Right cardiac atrium (tissue), 5 donors: ENCODE measurements around the gene SPSB4. TPM values are rescaled to one million over a fixed set of nuclear protein-coding genes. Genes with fewer than 3 reads are reported as not detected.

Experiments used
- ATAC-seq, 2 donors: fragments of 200-7000 bp; cut with Tn5 transposase; one replicate each; pipeline versions ENCODE4 v1.8.0 to v1.9.1; 2020; ENCODE audit warnings: moderate library complexity in 2 of 2, mild to moderate bottlenecking in 1 of 2
- DNase-seq, 3 donors: peaks; one replicate each; pipeline ENCODE4 v3.0.0-alpha.2; 2020
- H3K27ac ChIP-seq: one replicate; pipeline ENCODE4 v1.5.1; 2013; ENCODE audit warnings: mild to moderate bottlenecking, low read length, control low read depth, moderate library complexity
- H3K27me3 ChIP-seq: one replicate; pipeline ENCODE4 v1.6.1; 2013; ENCODE audit not compliant: control insufficient read depth, insufficient read depth
- H3K4me1 ChIP-seq: one replicate; pipeline ENCODE4 v1.6.1; 2013; ENCODE audit warnings: low read length; ENCODE audit not compliant: control insufficient read depth, insufficient read depth
- H3K4me3 ChIP-seq: one replicate; pipeline ENCODE4 v1.5.1; 2013; ENCODE audit warnings: low read length, control low read depth
- H3K9me3 ChIP-seq: one replicate; pipeline ENCODE4 v1.6.1; 2013; ENCODE audit warnings: low read length; ENCODE audit not compliant: control insufficient read depth
- WGBS: extraction: QIAGEN DNeasy Blood & Tissue Kit; methylation state at CpG from one replicate; pipeline ENCODE4 v1.1.7; 2013; 5-methylcytosine and 5-hydroxymethylcytosine counted together
- intact Hi-C, 4 donors: fragments of 100-400 bp; cut with DNase I; formaldehyde crosslinking; loops; one replicate each; pipeline versions ENCODE4 v1.11.0 to v1.14.0; 2022 to 2023
- polyA plus RNA-seq: library from polyadenylated mRNA; stranded (reverse); fragments of 200-250 nt; gene quantifications from one replicate; pipeline ENCODE4 v1.2.3, GENCODE V29; 2013
- total RNA-seq, 4 donors: library from RNA; stranded (reverse); fragmentation: NEBNext Ultra II Directional; extraction: Animal tissue kit (Norgen Biotek cat#: 25700); gene quantifications; one replicate each; pipeline ENCODE4 v1.2.1, GENCODE V29; 2021
- donor health status: healthy with polysubstance abuse.
- donor health status: DM: no; HTN: yes; CAD: no.
- donor health status: DM: no; HTN: no; CAD: no.
- donor health status: DM: no; HTN: yes; CAD: no; lungs with severe emphysema.
- donor health status: DM: yes; HTN: yes; CAD: no.

SPSB4 gene
- total and polyA plus RNA-seq, 5 donors: 1.1 to 9.7 (median 5.9) TPM

DNA sequence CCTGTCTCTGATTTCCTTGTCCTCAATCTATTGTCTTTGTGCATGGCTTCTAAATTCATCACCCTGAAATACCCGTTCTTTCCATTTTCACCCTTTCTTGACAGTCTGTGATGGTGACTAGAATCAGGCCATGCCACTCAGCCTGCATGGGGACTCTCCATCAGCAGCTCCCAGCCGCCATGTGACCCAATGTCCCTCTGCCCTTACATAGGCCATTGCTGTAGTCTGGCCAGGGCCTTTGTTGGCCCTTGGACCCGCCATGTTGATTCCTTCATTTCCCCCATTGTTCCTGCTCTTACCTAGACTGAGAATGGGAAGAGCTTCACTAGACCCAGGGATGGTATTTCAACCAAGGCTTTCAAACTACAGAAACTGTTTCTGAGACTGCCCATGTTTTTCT is 45.8 kb downstream of the SPSB4 start:
- intact Hi-C loops: no loop called here

DNA sequence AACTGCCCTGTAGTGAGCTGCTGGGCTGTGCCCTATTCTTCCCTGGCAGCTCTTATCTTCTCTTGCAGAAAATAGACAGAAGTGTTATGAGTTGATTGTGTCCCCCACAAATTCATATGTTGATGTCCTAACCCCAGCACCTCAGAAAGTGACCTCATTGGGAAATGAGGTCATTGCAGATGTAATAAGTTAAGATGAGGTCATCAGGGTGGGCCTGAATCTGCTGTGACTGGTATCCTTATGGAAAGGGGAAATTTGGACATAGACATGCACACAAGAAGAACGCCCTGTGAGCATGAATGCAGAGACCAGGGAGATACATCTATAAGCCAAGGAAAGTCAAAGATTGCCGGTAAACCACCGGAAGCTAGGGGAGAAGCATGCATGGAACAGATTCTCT is 49.0 kb downstream of the SPSB4 start:
- Histone ChIP-seq H3K27ac (no peak overlapping the region), H3K4me1 (peaks cover 10% of the 10 kb centered on the region), H3K9me3 (no peaks in the 10 kb centered on the region), H3K4me3 (no peak overlapping the region), H3K27me3 (no peaks in the 10 kb centered on the region)
- intact Hi-C loops: loop anchor here in 2 of 4 donors (5.0 to 10.0 kb wide), 2 partner anchors 88 to 95 kb away; no protein-coding TSS in a partner anchor
- ATAC-seq (no peak), DNase-seq (no peak)
- WGBS: 96% methylated on average over 3 of the region's 3 CpGs

More for the DNA sequence above, 45.8 kb downstream of the SPSB4 start:
- H3K4me3 ChIP-seq: no peak overlapping the region
- no peak overlapping the region for H3K27ac ChIP-seq
- no peak for ATAC-seq
- no peak for DNase-seq
- no peaks in the 10 kb centered on the region for H3K9me3 ChIP-seq
- no peaks in the 10 kb centered on the region for H3K27me3 ChIP-seq
- H3K4me1 ChIP-seq: peaks cover 15% of the 10 kb centered on the region
- WGBS: 93% methylated on average over 3 of the region's 3 CpGs

DNA sequence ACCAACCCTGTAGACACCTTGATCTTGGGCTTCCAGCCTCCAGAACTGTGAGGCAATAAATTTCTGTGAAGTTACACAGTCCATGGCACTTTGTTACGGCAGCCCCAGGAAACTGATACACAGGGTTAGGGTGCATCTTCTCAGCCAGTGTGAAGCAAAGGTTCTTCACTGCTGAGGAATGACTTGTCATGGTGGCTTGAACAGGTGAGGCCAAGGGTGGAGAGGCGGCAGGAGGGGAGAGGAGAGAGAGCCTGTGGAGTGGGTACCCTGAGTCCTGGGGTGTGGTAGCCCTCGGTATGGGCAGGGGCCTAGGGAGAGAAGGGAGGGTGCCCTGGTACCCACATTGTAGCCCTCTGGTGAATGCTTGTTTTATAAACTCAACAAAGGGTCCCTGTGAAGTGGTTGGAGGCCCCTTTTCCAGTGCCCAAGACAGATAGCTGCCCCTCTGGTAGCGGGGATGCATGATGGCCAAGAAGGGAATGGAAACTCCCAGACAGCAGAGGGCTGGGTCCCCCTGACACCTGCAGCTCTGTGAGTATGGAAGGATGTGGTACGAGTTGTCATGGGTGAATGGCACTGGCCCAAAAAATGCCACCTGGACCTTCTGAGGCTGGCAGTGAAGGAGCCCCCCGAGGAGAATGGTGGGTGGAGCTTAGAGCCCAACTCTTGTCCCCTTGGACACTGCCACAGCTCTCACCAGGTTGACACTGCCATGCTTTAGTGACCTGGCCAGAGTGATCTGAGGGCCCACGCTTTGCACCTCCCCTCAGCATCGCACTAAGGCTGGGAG is 49.6 kb downstream of the SPSB4 start:
- DNase-seq (no peak), ATAC-seq (no peak)
- no peaks in the 10 kb centered on the region for H3K27me3 ChIP-seq
- intact Hi-C loops: loop anchor here in 2 of 4 donors (5.0 to 10.0 kb wide), 2 partner anchors 88 to 94 kb away; no protein-coding TSS in a partner anchor
- H3K4me1 ChIP-seq: peaks cover 5% of the 10 kb centered on the region
- WGBS: 92% methylated on average over 8 of the region's 8 CpGs
- H3K9me3 ChIP-seq: no peaks in the 10 kb centered on the region
- no peak overlapping the region for H3K27ac ChIP-seq
- H3K4me3 ChIP-seq: no peak overlapping the region

DNA sequence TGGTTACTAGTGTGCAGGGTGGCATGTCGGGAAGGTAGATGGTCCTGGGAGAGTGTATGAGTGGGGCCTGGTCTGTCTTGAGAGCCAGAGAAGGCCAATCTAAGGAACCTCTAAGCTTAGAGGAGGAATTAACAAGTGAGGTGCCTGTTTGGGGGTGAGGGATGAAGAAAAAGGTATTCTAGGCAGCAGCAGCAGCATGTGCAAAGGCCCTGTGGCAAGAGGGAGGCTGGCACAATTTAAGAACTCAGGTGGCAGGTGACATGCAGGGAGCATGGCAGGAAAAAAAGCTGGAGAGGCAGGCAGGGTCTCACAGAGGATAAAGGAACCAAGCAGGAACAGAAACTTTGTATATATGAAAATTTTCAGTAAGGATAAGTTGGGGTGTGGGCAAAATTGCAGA is 51.2 kb downstream of the SPSB4 start:
- H3K4me1 ChIP-seq: peaks cover 5% of the 10 kb centered on the region
- no peak overlapping the region for H3K27ac ChIP-seq
- WGBS: 93% methylated on average over 1 of the region's 1 CpG
- DNase-seq: no peak
- no peaks in the 10 kb centered on the region for H3K27me3 ChIP-seq
- intact Hi-C loops: loop anchor here in 2 of 4 donors (5.0 to 10.0 kb wide), 2 partner anchors 90 to 92 kb away; no protein-coding TSS in a partner anchor
- no peak for ATAC-seq
- no peak overlapping the region for H3K4me3 ChIP-seq
- H3K9me3 ChIP-seq: no peaks in the 10 kb centered on the region

DNA sequence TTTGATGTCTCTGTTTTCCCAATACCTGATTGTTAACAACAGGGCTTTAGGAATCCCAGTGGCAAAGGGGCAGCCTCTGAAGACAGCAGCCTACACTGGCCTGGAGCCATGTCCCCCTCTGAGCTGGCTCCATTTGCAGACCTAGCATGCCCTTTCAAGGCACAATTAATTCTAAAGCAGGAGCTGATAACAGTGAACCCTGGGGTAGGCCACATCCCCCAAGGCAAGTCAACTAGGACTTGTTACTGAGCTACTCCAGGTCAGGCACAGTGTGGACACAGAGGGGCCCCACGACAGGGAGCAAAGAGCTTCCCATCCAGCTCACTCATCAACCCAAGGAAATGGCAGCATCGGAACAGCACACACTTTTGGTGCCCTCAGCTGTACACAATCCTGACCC is 51.9 kb downstream of the SPSB4 start:
- intact Hi-C loops: loop anchor here in 2 of 4 donors (5.0 to 10.0 kb wide), 2 partner anchors 91 to 92 kb away; no protein-coding TSS in a partner anchor
- 70% methylated on average over 2 of the region's 2 CpGs for WGBS
- Histone ChIP-seq H3K9me3 (no peaks in the 10 kb centered on the region), H3K27ac (no peak overlapping the region), H3K27me3 (no peaks in the 10 kb centered on the region), H3K4me1 (peaks cover 5% of the 10 kb centered on the region), H3K4me3 (no peak overlapping the region)
- DNase-seq: no peak
- no peak for ATAC-seq

DNA sequence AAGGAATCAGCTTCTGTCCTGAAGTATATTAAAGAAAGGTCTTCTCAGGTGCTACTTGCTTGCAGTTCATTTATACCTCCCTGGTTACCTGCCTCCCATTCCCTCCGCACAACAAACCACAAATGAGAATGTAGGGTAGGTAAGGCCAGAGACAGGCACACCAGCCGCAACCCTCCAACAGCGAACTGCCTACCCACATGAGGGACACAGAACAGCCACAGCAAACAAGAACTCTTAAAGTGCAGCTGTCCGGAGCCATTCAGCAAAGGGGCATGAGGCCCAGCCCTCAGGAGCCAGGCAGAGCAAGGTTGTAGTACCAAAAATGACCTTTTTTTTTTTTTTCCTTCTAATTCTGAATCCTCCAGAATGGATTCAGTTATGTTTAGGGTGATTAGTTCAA is 52.4 kb downstream of the SPSB4 start:
- Histone ChIP-seq H3K27ac (no peak overlapping the region), H3K4me3 (no peak overlapping the region), H3K9me3 (no peaks in the 10 kb centered on the region), H3K27me3 (no peaks in the 10 kb centered on the region), H3K4me1 (peaks cover 7% of the 10 kb centered on the region)
- no peak for DNase-seq
- ATAC-seq: no peak
- 97% methylated on average over 4 of the region's 4 CpGs for WGBS
- intact Hi-C loops: loop anchor here in 2 of 4 donors (5.0 to 10.0 kb wide), 2 partner anchors 91 kb away; no protein-coding TSS in a partner anchor

DNA sequence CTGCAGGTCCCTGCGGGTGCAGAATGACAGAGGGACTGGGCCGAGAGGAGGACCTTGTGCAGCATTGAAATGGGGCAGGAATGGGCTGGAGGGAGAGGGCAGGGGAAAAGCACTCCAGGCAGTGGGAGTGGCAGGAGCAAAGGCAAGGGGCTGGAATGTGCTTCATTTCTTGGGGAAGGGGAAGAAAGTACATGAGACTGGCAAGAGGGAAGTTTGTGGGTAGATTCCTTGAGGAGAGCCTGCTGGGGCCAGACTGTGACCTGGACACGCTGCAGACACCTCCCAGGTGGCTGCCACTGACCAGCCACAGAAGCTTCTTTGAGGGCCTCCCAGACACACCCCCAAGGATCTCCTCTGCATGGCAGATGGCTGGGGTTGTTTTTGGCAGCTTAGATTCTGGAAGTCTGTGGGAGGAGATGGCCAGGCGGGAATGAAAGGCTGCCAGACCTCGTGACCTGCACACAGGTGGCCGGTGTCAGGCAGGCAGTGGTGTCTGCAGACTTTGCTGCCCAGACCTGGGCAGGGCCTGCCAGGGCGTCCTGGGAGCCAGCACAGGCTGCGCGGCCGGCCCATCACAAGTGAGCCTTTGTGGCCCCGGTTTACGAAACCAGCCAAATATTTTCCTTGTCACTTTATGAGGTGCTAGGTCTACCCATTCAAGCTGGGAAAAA is 53.1 kb downstream of the SPSB4 start:
- 64% methylated on average over 12 of the region's 12 CpGs for WGBS
- no peak overlapping the region for H3K27ac ChIP-seq
- H3K4me3 ChIP-seq: no peak overlapping the region
- H3K9me3 ChIP-seq: no peaks in the 10 kb centered on the region
- ATAC-seq: peak; percentile 22 to 37
- no peak for DNase-seq
- intact Hi-C loops: loop anchor here in 2 of 4 donors (5.0 to 10.0 kb wide), 2 partner anchors 91 to 92 kb away; no protein-coding TSS in a partner anchor
- H3K4me1 ChIP-seq: peaks cover 9% of the 10 kb centered on the region
- H3K27me3 ChIP-seq: no peaks in the 10 kb centered on the region

DNA sequence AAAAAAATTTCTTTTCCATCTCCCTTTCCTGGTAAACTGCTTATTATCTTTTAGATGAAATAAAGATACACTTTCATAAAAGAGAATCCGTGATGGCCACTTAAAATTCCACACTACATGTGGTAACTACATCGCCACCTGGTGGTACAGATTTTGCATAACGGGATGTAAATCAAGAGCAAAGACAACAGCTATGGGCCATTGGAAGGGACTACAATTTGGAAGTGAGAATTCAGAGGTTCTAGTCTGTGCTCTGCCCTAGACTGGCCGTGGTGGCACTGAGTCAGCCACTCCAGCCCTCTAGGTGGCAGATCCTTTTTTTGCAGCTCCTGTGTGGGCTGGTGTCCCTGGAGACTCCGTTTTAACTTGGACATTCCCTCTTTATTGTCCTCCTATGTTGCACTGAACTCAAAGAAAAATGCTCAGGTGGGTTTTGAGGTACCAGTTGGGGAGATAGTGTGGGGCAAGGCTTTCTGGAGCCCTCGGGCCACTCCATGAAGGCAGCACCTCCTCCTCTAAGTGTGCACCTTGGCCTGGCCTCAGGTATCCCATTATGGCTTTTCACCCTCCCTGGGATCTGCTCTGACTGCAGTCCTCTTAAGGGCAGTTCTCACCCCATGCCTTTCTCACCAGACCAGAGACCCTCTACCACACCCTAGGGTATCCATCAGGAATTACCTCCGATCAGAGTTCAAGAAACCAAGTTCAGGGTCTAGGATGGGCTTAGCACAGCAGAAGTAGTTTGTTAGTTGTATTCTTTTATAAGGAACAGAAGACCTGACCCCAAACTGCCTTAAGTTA is 54.9 kb downstream of the SPSB4 start:
- no peak overlapping the region for H3K4me3 ChIP-seq
- H3K27ac ChIP-seq: no peak overlapping the region
- no peaks in the 10 kb centered on the region for H3K9me3 ChIP-seq
- H3K27me3 ChIP-seq: no peaks in the 10 kb centered on the region
- 36% methylated on average over 7 of the region's 7 CpGs for WGBS
- ATAC-seq (peak in 1 of 2 donors; percentile 32), DNase-seq (peak in 2 of 3 donors; percentile 51 to 75)
- H3K4me1 ChIP-seq: peaks cover 7% of the 10 kb centered on the region
- intact Hi-C loops: loop anchor here (5.0 to 10.0 kb wide), 4 partner anchors 54 to 109 kb away; partner anchors contain the start of gene SPSB4 (in 1 of the 4)

DNA sequence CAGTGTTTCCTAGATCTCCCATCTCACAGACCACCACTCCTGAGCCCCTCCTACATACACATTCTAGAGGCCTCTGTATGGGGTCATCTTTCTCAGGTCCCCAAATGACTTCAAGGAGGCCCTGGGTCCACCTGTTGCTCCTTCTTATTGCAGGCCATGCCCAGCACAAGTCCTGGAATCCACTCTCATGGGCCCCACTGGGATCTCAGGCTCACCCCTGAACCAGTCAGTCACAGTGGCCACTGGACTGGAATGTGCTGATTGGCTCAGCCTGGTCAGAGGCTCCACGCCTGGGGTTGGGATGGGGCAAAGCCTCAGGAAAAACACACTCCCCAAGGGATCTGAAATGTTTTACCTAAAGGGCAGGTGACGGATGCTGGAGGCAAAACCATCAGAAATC is 55.7 kb downstream of the SPSB4 start:
- H3K27me3 ChIP-seq: no peaks in the 10 kb centered on the region
- 97% methylated on average over 2 of the region's 2 CpGs for WGBS
- no peak overlapping the region for H3K4me3 ChIP-seq

DNA sequence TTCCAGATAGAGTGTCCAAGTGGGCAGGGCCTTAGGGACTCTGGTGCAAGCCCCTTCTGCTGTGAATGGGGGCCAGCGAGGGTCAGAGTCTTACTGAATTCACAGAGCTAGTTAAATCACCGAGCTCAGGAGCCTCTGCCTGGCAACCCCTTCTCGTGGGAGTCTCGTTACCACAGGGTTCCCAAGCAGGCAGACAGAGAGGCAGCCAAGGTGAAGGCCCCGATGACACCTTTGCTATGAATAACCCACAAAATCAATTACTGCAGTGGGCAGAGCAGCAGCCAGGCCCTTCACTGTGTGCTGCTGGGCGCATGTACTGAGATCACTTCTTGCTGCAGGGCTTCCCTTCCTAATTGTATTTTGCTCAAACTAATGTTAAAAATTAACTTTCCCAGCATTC is 56.9 kb downstream of the SPSB4 start:
- 64% methylated on average over 6 of the region's 6 CpGs for WGBS
- no peaks in the 10 kb centered on the region for H3K27me3 ChIP-seq
- DNase-seq (no peak), ATAC-seq (peak; percentile 25 to 57)
- H3K9me3 ChIP-seq: no peaks in the 10 kb centered on the region
- intact Hi-C loops: loop anchor here (5.0 to 10.0 kb wide), 4 partner anchors 56 to 111 kb away; partner anchors contain the start of gene SPSB4 (in 1 of the 4)
- peaks cover 5% of the 10 kb centered on the region for H3K4me1 ChIP-seq
- H3K27ac ChIP-seq: peak overlapping the region; percentile 15
- H3K4me3 ChIP-seq: no peak overlapping the region

More for the DNA sequence above, 55.7 kb downstream of the SPSB4 start:
- Histone ChIP-seq H3K9me3 (no peaks in the 10 kb centered on the region), H3K4me1 (peaks cover 7% of the 10 kb centered on the region), H3K27ac (no peak overlapping the region)
- ATAC-seq: no peak
- intact Hi-C loops: loop anchor here (5.0 to 10.0 kb wide), 4 partner anchors 55 to 110 kb away; partner anchors contain the start of gene SPSB4 (in 1 of the 4)
- DNase-seq: no peak
